Fibroblast of upper back skin (primary cell): Measurements from ENCODE around the gene MTFR2.
A peak's percentile ranks its signal among the peaks of the same experiment; 100 is the strongest.

ENCODE experiments used
- DNase-seq: peaks from one replicate; pipeline ENCODE4 v3.0.0-alpha.2; 2013

The MTFR2 gene

GRCh38 chr6:136249811-136250685 lies at the start of gene MTFR2:
TSS of gene MTFR2 (minus strand) at chr6:136250311. CDS start at chr6:136249099, 1,212 bp downstream.
- DNase-seq, result peak; percentile 99

- DNase-seq, result no peak
Measured at GRCh38 chr6:136294621-136295020, 44.5 kb upstream of the MTFR2 start.

- DNase-seq, result peak; percentile 91
Measured at GRCh38 chr6:136290410-136291010, 40.4 kb upstream of the MTFR2 start.

- peak; percentile 99 for DNase-seq
Measured at GRCh38 chr6:136289579-136290409, 39.7 kb upstream of the MTFR2 start, which contains the start of gene BCLAF1. TSS of gene BCLAF1 (minus strand) at chr6:136289846. CDS start at chr6:136279866, 9,980 bp downstream.

- peak; percentile 90 for DNase-seq
Measured at GRCh38 chr6:136289327-136289578, 39.1 kb upstream of the MTFR2 start.

GRCh38 chr6:136288566-136289326 lies 38.6 kb upstream of the MTFR2 start:
- DNase-seq, result peak; percentile 88

- DNase-seq, result peak; percentile 34
Measured at GRCh38 chr6:136284909-136285308, 34.8 kb upstream of the MTFR2 start.

- no peak for DNase-seq
Measured at GRCh38 chr6:136282906-136283305, 32.8 kb upstream of the MTFR2 start.

- DNase-seq, result no peak
Measured at GRCh38 chr6:136280032-136280609, 30.0 kb upstream of the MTFR2 start.

- no peak for DNase-seq
Measured at GRCh38 chr6:136274062-136274461, 24.0 kb upstream of the MTFR2 start.

GRCh38 chr6:136265101-136265500 lies 15.0 kb upstream of the MTFR2 start:
- no peak for DNase-seq

- no peak for DNase-seq
Measured at GRCh38 chr6:136262940-136263339, 12.8 kb upstream of the MTFR2 start.

- DNase-seq, result no peak
Measured at GRCh38 chr6:136254851-136255466, 4.8 kb upstream of the MTFR2 start.

GRCh38 chr6:136253734-136254133 lies 3.6 kb upstream of the MTFR2 start:
- DNase-seq, result no peak

GRCh38 chr6:136252441-136252840 lies 2.3 kb upstream of the MTFR2 start:
- DNase-seq, result no peak

- no peak for DNase-seq
Measured at GRCh38 chr6:136251394-136251793, 1.3 kb upstream of the MTFR2 start.

GRCh38 chr6:136250686-136251008 lies 536 bp upstream of the MTFR2 start:
- DNase-seq, result no peak

GRCh38 chr6:136249336-136249735 lies 775 bp downstream of the MTFR2 start:
- no peak for DNase-seq

GRCh38 chr6:136244061-136244616 lies 6.0 kb downstream of the MTFR2 start:
- peak; percentile 21 for DNase-seq

- DNase-seq, result no peak
Measured at GRCh38 chr6:136236466-136237293, 13.4 kb downstream of the MTFR2 start.

GRCh38 chr6:136235233-136235564 lies 14.9 kb downstream of the MTFR2 start:
- no peak for DNase-seq
